IMR-90 (cell line): ENCODE results near the gene MED6. TPM values are rescaled to one million over a fixed set of nuclear protein-coding genes. Genes with fewer than 3 reads are reported as not detected.

Source experiments
- ATAC-seq: fragments of 200-7000 bp; cut with Tn5 transposase; 2 replicates; pipeline ENCODE4 v1.9.1; 2020; ENCODE audit warnings: low read depth, mild to moderate bottlenecking, moderate library complexity
- BruUV-seq: library from RNA; stranded (reverse); fragments of 400-500 nt; replicated peaks from 2 replicates; lab custom pipeline; 2021; lab: Mats Ljungman, UMichigan
- CTCF ChIA-PET: fragments of 300-600 bp; formaldehyde crosslinking; extraction: SDS; loops from one replicate; lab custom pipeline; 2021; ENCODE audit warnings: antibody characterized with exemption; lab: Yijun Ruan, JAX
- POLR2A ChIA-PET: fragments of 300-600 bp; sonication (Branson Sonifier 250); formaldehyde crosslinking; loops from one replicate; lab custom pipeline; 2022; ENCODE audit warnings: antibody characterized with exemption; ENCODE audit not compliant: unreplicated experiment; lab: Charles Lee
- DNase-seq: peaks from one replicate; pipeline ENCODE4 v3.0.0; 2013
- H2AFZ ChIP-seq: replicated peaks from 2 replicates; pipeline ENCODE3; 2013; ENCODE audit warnings: low read length, mild to moderate bottlenecking; ENCODE audit not compliant: poor library complexity
- H2AK5ac ChIP-seq: 2 replicates; pipeline ENCODE4 v1.6.1; 2013; ENCODE audit warnings: low read depth, low read length, inconsistent platforms
- H2AK9ac ChIP-seq: replicated peaks from 2 replicates; pipeline ENCODE3; 2013; ENCODE audit warnings: mild to moderate bottlenecking, low read depth, low read length, moderate library complexity; ENCODE audit not compliant: poor library complexity
- H2BK120ac ChIP-seq: 2 replicates; pipeline ENCODE4 v1.6.1; 2013; ENCODE audit warnings: low read depth, low read length, inconsistent platforms
- H2BK15ac ChIP-seq: 3 replicates; pipeline ENCODE4 v1.6.1; 2013; ENCODE audit warnings: low read depth, low read length, inconsistent platforms
- H2BK20ac ChIP-seq: 2 replicates; pipeline ENCODE4 v1.6.1; 2013; ENCODE audit warnings: low read depth, mild to moderate bottlenecking, inconsistent platforms, low read length, moderate library complexity
- H2BK5ac ChIP-seq: 2 replicates; pipeline ENCODE4 v1.6.1; 2013; ENCODE audit warnings: mild to moderate bottlenecking, low read depth, low read length, inconsistent platforms; ENCODE audit not compliant: poor library complexity, severe bottlenecking
- H3K14ac ChIP-seq: replicated peaks from 2 replicates; pipeline ENCODE4 v1.6.1; 2013; ENCODE audit warnings: low read depth, low read length, inconsistent platforms
- H3K18ac ChIP-seq: 2 replicates; pipeline ENCODE4 v1.6.1; 2013; ENCODE audit warnings: low read depth, low read length, control low read depth
- H3K23ac ChIP-seq: 2 replicates; pipeline ENCODE4 v1.6.1; 2013; ENCODE audit warnings: low read depth, low read length, inconsistent platforms
- H3K27ac ChIP-seq: 2 replicates; pipeline ENCODE4 v1.5.1; 2013; ENCODE audit warnings: mild to moderate bottlenecking, control low read depth, low read length; ENCODE audit not compliant: insufficient read depth
- H3K27me3 ChIP-seq: 2 replicates; pipeline ENCODE4 v1.6.1; 2013; ENCODE audit warnings: low read length; ENCODE audit not compliant: control insufficient read depth, insufficient read depth
- H3K36me3 ChIP-seq: 2 replicates; pipeline ENCODE4 v1.6.1; 2013; ENCODE audit warnings: low read length, mixed read lengths; ENCODE audit not compliant: control insufficient read depth, insufficient read depth
- H3K4ac ChIP-seq: 2 replicates; pipeline ENCODE4 v1.6.1; 2013; ENCODE audit warnings: low read depth, low read length, inconsistent platforms
- H3K4me1 ChIP-seq: 2 replicates; pipeline ENCODE4 v1.6.1; 2013; ENCODE audit warnings: low read length, mixed read lengths; ENCODE audit not compliant: control insufficient read depth, insufficient read depth
- H3K4me2 ChIP-seq: 2 replicates; pipeline ENCODE4 v1.6.1; 2013; ENCODE audit warnings: low read depth, mild to moderate bottlenecking, control low read depth, low read length, moderate library complexity
- H3K4me3 ChIP-seq: 2 replicates; pipeline ENCODE4 v1.5.1; 2013; ENCODE audit warnings: low read depth, mild to moderate bottlenecking, control low read depth, low read length, moderate library complexity; ENCODE audit not compliant: insufficient read depth
- H3K56ac ChIP-seq: 2 replicates; pipeline ENCODE4 v1.6.1; 2013; ENCODE audit warnings: low read length, inconsistent platforms; ENCODE audit not compliant: insufficient read depth; ENCODE audit errors: extremely low read depth
- H3K79me1 ChIP-seq, 2 experiments: 2 replicates each; pipeline ENCODE4 v1.6.1; 2013; ENCODE audit warnings: low read length in 2 of 2, inconsistent platforms in 1 of 2, low read depth in 1 of 2
- H3K9ac ChIP-seq: 2 replicates; pipeline ENCODE4 v1.6.1; 2013; ENCODE audit warnings: low read depth, low read length, control low read depth
- H3K9me1 ChIP-seq: 2 replicates; pipeline ENCODE4 v1.6.1; 2013; ENCODE audit warnings: low read length, inconsistent platforms; ENCODE audit not compliant: insufficient read depth
- H3K9me3 ChIP-seq: 2 replicates; pipeline ENCODE4 v1.6.1; 2013; ENCODE audit warnings: low read length; ENCODE audit not compliant: control insufficient read depth, insufficient read depth
- H4K20me1 ChIP-seq: 2 replicates; pipeline ENCODE4 v1.6.1; 2013; ENCODE audit warnings: low read length, inconsistent platforms; ENCODE audit not compliant: insufficient read depth
- H4K5ac ChIP-seq: 2 replicates; pipeline ENCODE4 v1.6.1; 2013; ENCODE audit warnings: mild to moderate bottlenecking, low read depth, low read length, control low read depth
- H4K8ac ChIP-seq, 2 experiments: 2 replicates each; pipeline ENCODE4 v1.6.1; 2013; ENCODE audit warnings: low read depth in 2 of 2, low read length in 2 of 2, control low read depth in 1 of 2, inconsistent platforms in 1 of 2
- H4K91ac ChIP-seq: 2 replicates; pipeline ENCODE4 v1.6.1; 2013; ENCODE audit warnings: low read depth, low read length, inconsistent platforms; ENCODE audit not compliant: insufficient read depth
- BHLHE40 ChIP-seq: fragments of 150-350 bp; IDR thresholded peaks from 2 replicates; pipeline ENCODE4 v1.6.1; 2016; ENCODE audit warnings: mild to moderate bottlenecking, low read depth, low read length
- CEBPB ChIP-seq: IDR thresholded peaks from 2 replicates; pipeline ENCODE4 v1.6.1; 2012; ENCODE audit warnings: low read depth, low read length, improper control_type of control experiment
- CHD1 ChIP-seq: IDR thresholded peaks from 2 replicates; pipeline ENCODE4 v1.6.1; 2012; ENCODE audit warnings: low read depth, low read length, improper control_type of control experiment
- CTCF ChIP-seq: conservative IDR thresholded peaks from 2 replicates; pipeline ENCODE4 v1.5.1; 2012; ENCODE audit warnings: mild to moderate bottlenecking, low read depth, low read length, improper control_type of control experiment
- ELK1 ChIP-seq: fragments of 150-350 bp; IDR thresholded peaks from 2 replicates; pipeline ENCODE4 v1.6.1; 2016; ENCODE audit warnings: low read depth, mild to moderate bottlenecking, low read length, moderate library complexity, borderline replicate concordance
- FOS ChIP-seq: fragments of 150-350 bp; IDR thresholded peaks from 2 replicates; pipeline ENCODE4 v1.6.1; 2016; ENCODE audit warnings: low read depth, low read length
- MAFK ChIP-seq: IDR thresholded peaks from 2 replicates; pipeline ENCODE4 v1.6.1; 2012; ENCODE audit warnings: low read depth, low read length, improper control_type of control experiment
- MAZ ChIP-seq: IDR thresholded peaks from 2 replicates; pipeline ENCODE4 v1.6.1; 2012; ENCODE audit warnings: low read depth, mild to moderate bottlenecking, low read length, improper control_type of control experiment, moderate library complexity, borderline replicate concordance
- MXI1 ChIP-seq: IDR thresholded peaks from 2 replicates; pipeline ENCODE4 v1.6.1; 2012; ENCODE audit warnings: low read depth, mild to moderate bottlenecking, low read length, moderate library complexity, borderline replicate concordance
- NFE2L2 ChIP-seq: fragments of 150-350 bp; IDR thresholded peaks from 2 replicates; pipeline ENCODE4 v1.6.1; 2016; ENCODE audit warnings: low read depth, mild to moderate bottlenecking, low read length
- RAD21 ChIP-seq: IDR thresholded peaks from 2 replicates; pipeline ENCODE4 v1.6.1; 2012; ENCODE audit warnings: low read length, improper control_type of control experiment
- RCOR1 ChIP-seq: IDR thresholded peaks from 2 replicates; pipeline ENCODE4 v1.6.1; 2012; ENCODE audit warnings: mild to moderate bottlenecking, low read length, improper control_type of control experiment; ENCODE audit not compliant: insufficient replicate concordance
- RFX5 ChIP-seq: IDR thresholded peaks from 2 replicates; pipeline ENCODE4 v1.8.0; 2012; ENCODE audit warnings: low read depth, mild to moderate bottlenecking, low read length, moderate library complexity
- SMC3 ChIP-seq: fragments of 150-350 bp; IDR thresholded peaks from 2 replicates; pipeline ENCODE4 v1.6.1; 2016; ENCODE audit warnings: low read depth, mild to moderate bottlenecking, antibody characterized with exemption, low read length, moderate library complexity
- USF2 ChIP-seq: fragments of 150-350 bp; IDR thresholded peaks from 2 replicates; pipeline ENCODE4 v1.6.1; 2017; ENCODE audit warnings: mild to moderate bottlenecking, antibody characterized with exemption, low read length, low read depth
- dilution Hi-C: fragments of 300-500 bp; cut with HindIII; formaldehyde crosslinking; loops from one replicate; pipeline ENCODE4 v1.14.3; 2018; ENCODE audit warnings: low sequenced_read_pairs; ENCODE audit not compliant: unreplicated experiment
- in situ Hi-C: fragments of 300-500 bp; cut with MboI; formaldehyde crosslinking; loops from 3 replicates; pipeline ENCODE4 v1.14.3; 2019; ENCODE audit warnings: low sequenced_read_pairs, inconsistent platforms, mixed read lengths
- intact Hi-C: fragments of 100-400 bp; cut with micrococcal nuclease; formaldehyde crosslinking; loops from 2 replicates; pipeline ENCODE4 v1.10.0; 2022
- polyA plus RNA-seq, 3 experiments: library from polyadenylated mRNA; depleted of rRNA; stranded (reverse); fragments of >200 nt; gene quantifications; 2 replicates each; pipeline ENCODE4 v1.2.3, GENCODE V29; 2012; ENCODE audit warnings: low replicate concordance in 1 of 3
- total RNA-seq: library from RNA; depleted of rRNA; stranded (reverse); fragments of >200 nt; gene quantifications from 2 replicates; pipeline ENCODE4 v1.2.3, GENCODE V29; 2012

Gene MED6
- total and polyA plus RNA-seq, 2 of the 4 experiments (the other 2 are of a cell fraction): 24.3 to 31.5 TPM

- H2AK5ac ChIP-seq: no peak overlapping the region
- BruUV-seq: no TSS peak
- no peak overlapping the region for H3K4me3 ChIP-seq
- H4K91ac ChIP-seq: no peak overlapping the region
- peaks cover 23% of the 10 kb centered on the region for H3K27me3 ChIP-seq
- no peak overlapping the region for H2BK120ac ChIP-seq
- H3K56ac ChIP-seq: no peak overlapping the region
- H4K5ac ChIP-seq: no peak overlapping the region
- no peaks in the 10 kb centered on the region for H3K79me1 ChIP-seq
- H3K4me2 ChIP-seq: no peak overlapping the region
- DNase-seq (no peak), ATAC-seq (no peak)
- H3K23ac ChIP-seq: no peak overlapping the region
- ChIA-PET POLR2A (no interaction called here), CTCF (no interaction called here)
- no peak overlapping the region for H3K27ac ChIP-seq
- no peak overlapping the region for H2BK15ac ChIP-seq
- H4K8ac ChIP-seq: no peak overlapping the region
- H2AK9ac ChIP-seq: no peak overlapping the region
- H3K4ac ChIP-seq: no peak overlapping the region
- H2BK5ac ChIP-seq: no peak overlapping the region
- H3K36me3 ChIP-seq: no peaks in the 10 kb centered on the region
- H3K18ac ChIP-seq: no peak overlapping the region
- dilution Hi-C loops (no loop called here), intact Hi-C loops (no loop called here), in situ Hi-C loops (no loop called here)
- H3K14ac ChIP-seq: no peak overlapping the region
- H4K20me1 ChIP-seq: no peaks in the 10 kb centered on the region; the same call in 1 of the 2 replicates
- no peaks in the 10 kb centered on the region for H3K9me1 ChIP-seq
- H3K9ac ChIP-seq: no peak overlapping the region
- H2AFZ ChIP-seq: no peak overlapping the region
- no peak overlapping the region for H2BK20ac ChIP-seq
- no peaks in the 10 kb centered on the region for H3K9me3 ChIP-seq
- no peak for TF ChIP-seq FOS
- TF ChIP-seq USF2: no peak
- no peak for TF ChIP-seq BHLHE40
- no peak for TF ChIP-seq CHD1
- TF ChIP-seq MAZ: no peak
- TF ChIP-seq NFE2L2: no peak
- TF ChIP-seq CEBPB: no peak
- TF ChIP-seq RFX5: no peak
- no peak for TF ChIP-seq RAD21
- no peak for TF ChIP-seq RCOR1
- no peak for TF ChIP-seq MAFK
- no peak for TF ChIP-seq MXI1
- no peak for TF ChIP-seq CTCF
- TF ChIP-seq SMC3: no peak
- no peak for TF ChIP-seq ELK1
- H3K4me1 ChIP-seq: no peaks in the 10 kb centered on the region
Measured at GRCh38 chr14:70648346-70648745, 47.9 kb upstream of the MED6 start.
